WTC11 (cell line): ENCODE results near the gene RGS9. TPM values are rescaled to one million over a fixed set of nuclear protein-coding genes. Genes with fewer than 3 reads are reported as not detected.
"Not testable (repeated sequence)": the region's sequence is repeated elsewhere in the genome, so short reads cannot be mapped to it uniquely, and the experiment has no call there.

Experiments used
- ATAC-seq: fragments of 200-7000 bp; cut with Tn5 transposase; 2 replicates; pipeline ENCODE4 v1.10.0; 2021; ENCODE audit warnings: mild to moderate bottlenecking, moderate library complexity
- CTCF ChIA-PET: fragments of 300-600 bp; sonication (Branson Sonifier 250); formaldehyde crosslinking; loops from one replicate; lab custom pipeline; 2021; ENCODE audit warnings: antibody characterized with exemption; lab: Charles Lee
- POLR2A ChIA-PET: fragments of 350-600 bp; sonication (Branson Sonifier 250); formaldehyde crosslinking; loops from one replicate; lab custom pipeline; 2021; ENCODE audit warnings: antibody characterized with exemption; lab: Charles Lee
- DNase-seq: peaks from one replicate; pipeline ENCODE4 v3.0.0; 2021; ENCODE audit warnings: low spot score
- H3K27ac Mint-ChIP-seq: 2 replicates; pipeline ENCODE4 v1.8.0; 2021; ENCODE audit warnings: mixed read lengths
- H3K27me3 Mint-ChIP-seq: 2 replicates; pipeline ENCODE4 v1.8.0; 2021; ENCODE audit warnings: low read depth, mild to moderate bottlenecking, moderate library complexity, mixed read lengths
- H3K36me3 Mint-ChIP-seq: 2 replicates; pipeline ENCODE4 v1.8.0; 2021; ENCODE audit warnings: mixed read lengths
- H3K4me1 Mint-ChIP-seq: 2 replicates; pipeline ENCODE4 v1.8.0; 2022; ENCODE audit warnings: mixed read lengths
- H3K4me3 Mint-ChIP-seq: 2 replicates; pipeline ENCODE4 v1.8.0; 2021; ENCODE audit warnings: mild to moderate bottlenecking, moderate library complexity, mixed read lengths
- H3K9me3 Mint-ChIP-seq: 2 replicates; pipeline ENCODE4 v1.8.0; 2021; ENCODE audit warnings: mixed read lengths
- CREM ChIP-seq: sonication (generic); formaldehyde crosslinking; IDR thresholded peaks from 2 replicates; pipeline ENCODE4 v1.8.1; 2022; ENCODE audit warnings: mild to moderate bottlenecking, missing genetic modification reagents, moderate library complexity
- ELF4 ChIP-seq: sonication (generic); formaldehyde crosslinking; IDR thresholded peaks from 2 replicates; pipeline ENCODE4 v1.8.1; 2022; ENCODE audit warnings: low read depth, mild to moderate bottlenecking, moderate library complexity, missing genetic modification reagents
- GABPB1 ChIP-seq: sonication (generic); formaldehyde crosslinking; IDR thresholded peaks from 2 replicates; pipeline ENCODE4 v1.8.1; 2023; ENCODE audit warnings: mild to moderate bottlenecking, missing genetic modification reagents
- GTF2I ChIP-seq: fragments of 250-450 bp; sonication (Bioruptor Pico); conservative IDR thresholded peaks from 2 replicates; pipeline ENCODE4 v1.4.0; 2021; ENCODE audit warnings: mild to moderate bottlenecking
- HMGA2 ChIP-seq: fragments of 250-450 bp; sonication (Bioruptor Pico); IDR thresholded peaks from 2 replicates; pipeline ENCODE4 v1.4.0; 2021; ENCODE audit warnings: mild to moderate bottlenecking, moderate library complexity
- JAZF1 ChIP-seq: fragments of 250-450 bp; sonication (Bioruptor Pico); IDR thresholded peaks from 2 replicates; pipeline ENCODE4 v1.9.0; 2021; ENCODE audit warnings: moderate library complexity, mild to moderate bottlenecking, inconsistent platforms
- KAT7 ChIP-seq: sonication (generic); formaldehyde crosslinking; IDR thresholded peaks from 2 replicates; pipeline ENCODE4 v1.8.1; 2023; ENCODE audit warnings: missing genetic modification reagents, mild to moderate bottlenecking, borderline replicate concordance
- MXD4 ChIP-seq: fragments of 250-450 bp; sonication (Bioruptor Pico); IDR thresholded peaks from 2 replicates; pipeline ENCODE4 v1.8.0; 2021; ENCODE audit warnings: mild to moderate bottlenecking, moderate library complexity, borderline replicate concordance
- NFE2L1 ChIP-seq: sonication (generic); formaldehyde crosslinking; IDR thresholded peaks from 2 replicates; pipeline ENCODE4 v1.8.1; 2023; ENCODE audit warnings: missing genetic modification reagents
- TEAD1 ChIP-seq: sonication (generic); formaldehyde crosslinking; IDR thresholded peaks from 2 replicates; pipeline ENCODE4 v1.8.0; 2022; ENCODE audit warnings: mild to moderate bottlenecking, missing genetic modification reagents
- ZNF317 ChIP-seq: sonication (generic); formaldehyde crosslinking; IDR thresholded peaks from 2 replicates; pipeline ENCODE4 v1.8.1; 2023; ENCODE audit warnings: low read depth, mild to moderate bottlenecking, moderate library complexity, missing genetic modification reagents, borderline replicate concordance
- total RNA-seq: library from RNA; stranded (reverse); gene quantifications from 3 replicates; pipeline ENCODE4 v1.2.3, GENCODE V29; 2021
- TF ChIP-seq, protein P1 (sequence below): sonication (generic); formaldehyde crosslinking; IDR thresholded peaks from 2 replicates; pipeline ENCODE4 v1.8.1; 2023; ENCODE audit warnings: mild to moderate bottlenecking, missing genetic modification reagents, moderate library complexity
- TF ChIP-seq, protein P2 (sequence below): sonication (generic); formaldehyde crosslinking; conservative IDR thresholded peaks from 2 replicates; pipeline ENCODE4 v1.8.1; 2023; ENCODE audit warnings: mild to moderate bottlenecking, low read depth, missing genetic modification reagents, moderate library complexity
- TF ChIP-seq, protein P3 (sequence below): sonication (generic); formaldehyde crosslinking; IDR thresholded peaks from 2 replicates; pipeline ENCODE4 v1.8.1; 2023; ENCODE audit warnings: mild to moderate bottlenecking, missing genetic modification reagents

RGS9 gene
- total RNA-seq, 1 experiment from 2014 or later: 11.3 TPM

DNA sequence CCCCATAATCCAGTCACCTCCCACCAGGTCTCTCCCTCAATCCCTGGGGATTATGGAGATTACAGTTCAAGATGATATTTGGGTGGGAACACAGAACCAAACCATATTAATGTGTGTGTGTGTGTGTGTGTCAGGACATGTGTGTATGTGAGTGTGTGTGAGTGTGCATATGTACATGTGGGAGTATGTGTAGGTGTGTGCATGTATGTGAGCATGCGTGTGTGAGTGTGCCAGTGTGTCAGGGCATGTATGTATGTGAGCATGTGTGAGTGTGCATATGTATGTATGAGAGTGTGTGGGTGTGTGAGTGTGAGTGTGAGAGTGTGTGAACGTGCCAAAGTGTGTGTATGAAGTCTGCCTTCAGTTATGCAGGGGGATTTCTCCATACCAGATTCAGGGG is 37.8 kb downstream of the RGS9 start (continued):
- TF ChIP-seq, protein P1, sequence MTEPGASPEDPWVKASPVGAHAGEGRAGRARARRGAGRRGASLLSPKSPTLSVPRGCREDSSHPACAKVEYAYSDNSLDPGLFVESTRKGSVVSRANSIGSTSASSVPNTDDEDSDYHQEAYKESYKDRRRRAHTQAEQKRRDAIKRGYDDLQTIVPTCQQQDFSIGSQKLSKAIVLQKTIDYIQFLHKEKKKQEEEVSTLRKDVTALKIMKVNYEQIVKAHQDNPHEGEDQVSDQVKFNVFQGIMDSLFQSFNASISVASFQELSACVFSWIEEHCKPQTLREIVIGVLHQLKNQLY: no peak
- no peak for TF ChIP-seq HMGA2 (CRISPR knock-in tag)

DNA sequence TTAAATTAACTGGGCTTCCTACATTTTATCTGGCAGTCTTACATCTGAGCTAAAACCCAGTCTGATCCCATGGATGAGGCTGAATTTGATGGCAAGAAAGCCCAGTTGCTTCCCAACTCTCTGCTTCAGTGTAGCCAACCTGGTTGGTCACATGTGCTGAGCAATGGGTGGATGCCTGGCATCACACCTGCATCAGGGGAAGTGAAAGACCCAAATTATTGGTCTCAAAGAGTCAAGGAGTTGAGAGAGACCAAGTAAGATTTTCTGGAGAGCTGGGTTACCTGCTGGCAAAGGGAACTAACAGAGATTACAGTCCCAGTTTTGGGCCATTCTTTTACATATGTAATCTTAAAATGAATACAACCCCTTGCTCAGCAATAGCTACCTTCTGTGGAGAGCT is 38.8 kb downstream of the RGS9 start:
- no peak for ATAC-seq
- H3K9me3 Mint-ChIP-seq: peaks cover 13% of the 10 kb centered on the region
- POLR2A ChIA-PET: no interaction called here
- TF ChIP-seq NFE2L1 (CRISPR knock-in tag): no peak
- TF ChIP-seq TEAD1: no peak
- TF ChIP-seq GTF2I (CRISPR knock-in tag): no peak
- no peak for DNase-seq
- no peaks in the 10 kb centered on the region for H3K36me3 Mint-ChIP-seq
- H3K4me1 Mint-ChIP-seq: peaks cover 6% of the 10 kb centered on the region; the same call in 1 of the 2 replicates
- no peak overlapping the region for H3K27ac Mint-ChIP-seq
- H3K27me3 Mint-ChIP-seq: no peaks in the 10 kb centered on the region; the same call in 1 of the 2 replicates
- H3K4me3 Mint-ChIP-seq: no peak overlapping the region
- CTCF ChIA-PET: interaction anchor here (0.7 kb wide), 1 partner anchor 75 kb away, joined by 4 read pairs; no protein-coding TSS in a partner anchor

DNA sequence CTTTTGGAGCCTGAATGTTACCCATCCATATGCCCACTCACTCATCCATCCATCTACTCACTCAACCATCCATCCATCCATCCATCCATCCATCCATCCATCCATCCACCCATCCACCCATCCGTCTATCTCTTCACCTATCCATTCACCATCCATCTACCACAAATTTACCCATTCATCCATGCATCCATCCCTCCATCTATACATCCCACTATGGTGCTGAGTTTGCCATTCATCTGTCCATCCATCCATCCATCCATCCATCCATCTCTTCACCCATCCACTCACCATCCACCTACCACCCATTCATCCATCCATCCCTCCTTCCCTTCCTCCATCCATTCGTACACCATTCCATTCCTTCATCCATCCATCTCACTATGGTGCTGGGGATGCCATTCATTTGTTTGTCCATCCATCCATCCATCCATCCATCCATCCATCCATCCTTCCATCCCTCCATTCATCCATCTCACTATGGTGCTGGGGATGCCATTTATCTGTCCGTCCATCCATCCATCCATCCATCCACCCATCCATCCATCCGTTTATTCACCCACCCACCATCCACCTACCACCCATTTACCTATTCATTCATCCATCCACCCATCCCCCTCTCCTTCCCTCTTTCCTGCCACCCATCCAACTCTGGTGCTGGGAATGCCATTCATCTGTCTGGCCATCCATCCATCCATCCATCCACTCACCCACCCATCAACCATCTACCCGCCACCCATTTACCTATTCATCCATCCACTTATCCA is 39.7 kb downstream of the RGS9 start:
- no peak for DNase-seq
- CTCF ChIA-PET: no interaction called here
- Mint-ChIP-seq H3K27me3 (no peaks in the 10 kb centered on the region; the same call in 1 of the 2 replicates), H3K4me3 (no peak overlapping the region), H3K36me3 (no peaks in the 10 kb centered on the region), H3K27ac (no peak overlapping the region), H3K9me3 (peaks cover 16% of the 10 kb centered on the region), H3K4me1 (peaks cover 6% of the 10 kb centered on the region; the same call in 1 of the 2 replicates)
- ATAC-seq: no peak
- TF ChIP-seq, protein P2, sequence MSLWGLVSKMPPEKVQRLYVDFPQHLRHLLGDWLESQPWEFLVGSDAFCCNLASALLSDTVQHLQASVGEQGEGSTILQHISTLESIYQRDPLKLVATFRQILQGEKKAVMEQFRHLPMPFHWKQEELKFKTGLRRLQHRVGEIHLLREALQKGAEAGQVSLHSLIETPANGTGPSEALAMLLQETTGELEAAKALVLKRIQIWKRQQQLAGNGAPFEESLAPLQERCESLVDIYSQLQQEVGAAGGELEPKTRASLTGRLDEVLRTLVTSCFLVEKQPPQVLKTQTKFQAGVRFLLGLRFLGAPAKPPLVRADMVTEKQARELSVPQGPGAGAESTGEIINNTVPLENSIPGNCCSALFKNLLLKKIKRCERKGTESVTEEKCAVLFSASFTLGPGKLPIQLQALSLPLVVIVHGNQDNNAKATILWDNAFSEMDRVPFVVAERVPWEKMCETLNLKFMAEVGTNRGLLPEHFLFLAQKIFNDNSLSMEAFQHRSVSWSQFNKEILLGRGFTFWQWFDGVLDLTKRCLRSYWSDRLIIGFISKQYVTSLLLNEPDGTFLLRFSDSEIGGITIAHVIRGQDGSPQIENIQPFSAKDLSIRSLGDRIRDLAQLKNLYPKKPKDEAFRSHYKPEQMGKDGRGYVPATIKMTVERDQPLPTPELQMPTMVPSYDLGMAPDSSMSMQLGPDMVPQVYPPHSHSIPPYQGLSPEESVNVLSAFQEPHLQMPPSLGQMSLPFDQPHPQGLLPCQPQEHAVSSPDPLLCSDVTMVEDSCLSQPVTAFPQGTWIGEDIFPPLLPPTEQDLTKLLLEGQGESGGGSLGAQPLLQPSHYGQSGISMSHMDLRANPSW (CRISPR knock-in tag): no peak
- TF ChIP-seq GABPB1 (CRISPR knock-in tag) (no peak), MXD4 (CRISPR knock-in tag) (no peak)
- POLR2A ChIA-PET: no interaction called here

DNA sequence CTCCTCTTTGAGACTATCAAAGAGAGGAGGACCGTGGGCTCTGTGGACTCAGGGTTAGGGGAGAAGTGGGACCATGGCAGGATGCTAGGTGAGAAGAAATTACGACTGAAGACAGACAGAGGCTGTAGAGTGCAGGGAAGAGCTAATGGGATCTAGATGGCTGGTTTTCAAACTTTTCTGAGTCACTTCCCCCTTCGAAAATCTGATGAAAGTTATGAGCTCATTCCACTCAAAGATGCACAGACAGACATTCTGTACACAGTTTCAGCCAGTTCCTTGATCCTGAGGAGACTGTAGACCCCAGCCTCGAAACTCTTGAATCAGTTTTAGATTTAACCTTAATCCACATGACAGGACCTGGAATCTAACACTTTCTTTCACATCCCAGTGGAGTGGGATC is 40.7 kb downstream of the RGS9 start:
- ChIA-PET CTCF (interaction anchor here (1.9 kb wide), 1 partner anchor 41 kb away, joined by 4 read pairs; the partner anchor contains the start of gene RGS9), POLR2A (no interaction called here)
- Mint-ChIP-seq H3K27ac (no peak overlapping the region), H3K4me1 (peaks cover 15% of the 10 kb centered on the region), H3K4me3 (no peak overlapping the region), H3K36me3 (no peaks in the 10 kb centered on the region), H3K9me3 (peaks cover 16% of the 10 kb centered on the region), H3K27me3 (no peaks in the 10 kb centered on the region; the same call in 1 of the 2 replicates)
- TF ChIP-seq CREM (no peak), JAZF1 (CRISPR knock-in tag) (no peak), ZNF317 (CRISPR knock-in tag) (no peak), ELF4 (CRISPR knock-in tag) (no peak), KAT7 (no peak)
- TF ChIP-seq, protein P3, sequence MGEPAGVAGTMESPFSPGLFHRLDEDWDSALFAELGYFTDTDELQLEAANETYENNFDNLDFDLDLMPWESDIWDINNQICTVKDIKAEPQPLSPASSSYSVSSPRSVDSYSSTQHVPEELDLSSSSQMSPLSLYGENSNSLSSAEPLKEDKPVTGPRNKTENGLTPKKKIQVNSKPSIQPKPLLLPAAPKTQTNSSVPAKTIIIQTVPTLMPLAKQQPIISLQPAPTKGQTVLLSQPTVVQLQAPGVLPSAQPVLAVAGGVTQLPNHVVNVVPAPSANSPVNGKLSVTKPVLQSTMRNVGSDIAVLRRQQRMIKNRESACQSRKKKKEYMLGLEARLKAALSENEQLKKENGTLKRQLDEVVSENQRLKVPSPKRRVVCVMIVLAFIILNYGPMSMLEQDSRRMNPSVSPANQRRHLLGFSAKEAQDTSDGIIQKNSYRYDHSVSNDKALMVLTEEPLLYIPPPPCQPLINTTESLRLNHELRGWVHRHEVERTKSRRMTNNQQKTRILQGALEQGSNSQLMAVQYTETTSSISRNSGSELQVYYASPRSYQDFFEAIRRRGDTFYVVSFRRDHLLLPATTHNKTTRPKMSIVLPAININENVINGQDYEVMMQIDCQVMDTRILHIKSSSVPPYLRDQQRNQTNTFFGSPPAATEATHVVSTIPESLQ (CRISPR knock-in tag): no peak
- ATAC-seq (no peak), DNase-seq (no peak)

DNA sequence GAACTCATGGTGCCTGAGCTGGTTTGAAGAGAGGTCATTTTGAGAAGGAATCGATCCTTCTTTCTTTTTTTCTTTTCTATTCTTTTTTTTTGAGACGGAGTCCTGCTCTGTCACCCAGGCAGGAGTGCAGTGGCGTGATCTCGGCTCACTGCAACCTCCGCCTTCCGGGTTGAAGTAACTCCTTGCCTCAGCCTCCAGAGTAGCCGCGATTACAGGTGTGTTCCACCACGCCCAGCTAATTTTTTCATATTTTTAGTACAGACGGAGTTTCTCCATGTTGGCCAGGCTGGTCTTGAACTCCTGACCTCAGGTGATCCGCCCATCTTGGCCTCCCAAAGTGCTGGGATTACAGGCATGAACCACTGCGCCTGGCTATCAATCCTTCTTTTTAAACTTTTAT is 43.1 kb downstream of the RGS9 start:
- H3K27me3 Mint-ChIP-seq, CTCF ChIA-PET, ATAC-seq, DNase-seq, H3K4me3 Mint-ChIP-seq, H3K27ac Mint-ChIP-seq, H3K36me3 Mint-ChIP-seq, POLR2A ChIA-PET: not testable (repeated sequence)
- Mint-ChIP-seq H3K9me3 (peaks cover 16% of the 10 kb centered on the region), H3K4me1 (peaks cover 33% of the 10 kb centered on the region)

DNA sequence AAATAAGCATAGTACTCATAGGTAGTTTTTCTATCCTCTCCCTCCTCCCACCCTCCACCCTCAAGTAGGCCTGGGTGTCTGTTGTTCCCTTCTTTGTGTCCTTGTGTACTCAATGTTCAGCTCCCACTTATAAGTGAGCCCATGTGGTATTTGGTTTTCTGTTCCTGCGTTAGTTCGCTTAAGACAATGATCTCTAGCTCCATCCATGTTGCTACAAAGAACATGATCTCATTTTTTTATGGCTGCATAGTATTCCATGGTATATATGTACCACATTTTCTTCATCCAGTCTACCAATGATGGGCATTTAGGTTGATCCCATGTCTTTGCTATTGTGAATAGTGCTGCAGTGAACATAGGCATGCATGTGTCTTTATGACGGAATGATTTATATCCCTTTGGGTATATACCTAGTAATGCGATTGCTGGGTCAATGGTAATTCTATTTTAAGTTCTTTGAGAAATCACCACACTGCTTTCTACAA is 43.6 kb downstream of the RGS9 start:
- H3K9me3 Mint-ChIP-seq: peaks cover 16% of the 10 kb centered on the region
- H3K27me3 Mint-ChIP-seq, H3K27ac Mint-ChIP-seq, H3K4me3 Mint-ChIP-seq, H3K36me3 Mint-ChIP-seq, ATAC-seq, DNase-seq, POLR2A ChIA-PET: not testable (repeated sequence)
- CTCF ChIA-PET: interaction anchor here (2.4 kb wide), 1 partner anchor 8 kb away, joined by 9 read pairs; no protein-coding TSS in a partner anchor
- peaks cover 38% of the 10 kb centered on the region for H3K4me1 Mint-ChIP-seq
